Activated CD4-positive, alpha-beta T cell treated with anti-CD3 and anti-CD28 coated beads, Interleukin-2, Interleukin-6, amounts not matched to agents 100 ng/mL and 50 ng/mL, durations not matched to agents 16 hours and 8 hours (primary cell): ENCODE measurements around the gene CHSY1.
A peak's percentile ranks its signal among the peaks of the same experiment; 100 is the strongest.

ENCODE experiments used
- DNase-seq: peaks from one replicate; pipeline ENCODE4 v3.0.0-alpha.2; 2020

The CHSY1 gene

GRCh38 chr15:101169495-101170071 is 82.3 kb downstream of the CHSY1 start:
- DNase-seq, result no peak

GRCh38 chr15:101168898-101169494 is 82.9 kb downstream of the CHSY1 start:
- DNase-seq, result no peak

GRCh38 chr15:101168463-101168824 is 83.4 kb downstream of the CHSY1 start:
- DNase-seq, result no peak

- peak; percentile 92 for DNase-seq
Observed at GRCh38 chr15:101167753-101168462, 83.9 kb downstream of the CHSY1 start.

- no peak for DNase-seq
Observed at GRCh38 chr15:101167411-101167752, 84.5 kb downstream of the CHSY1 start.

GRCh38 chr15:101165905-101166471 is 85.9 kb downstream of the CHSY1 start:
- DNase-seq, result no peak

GRCh38 chr15:101162701-101163483 is 89.0 kb downstream of the CHSY1 start:
- DNase-seq, result no peak

- DNase-seq, result peak; percentile 79
Observed at GRCh38 chr15:101161656-101162055, 90.2 kb downstream of the CHSY1 start.

- no peak for DNase-seq
Observed at GRCh38 chr15:101159936-101160815, 91.7 kb downstream of the CHSY1 start.

- DNase-seq, result peak; percentile 61
Observed at GRCh38 chr15:101159096-101159935, 92.5 kb downstream of the CHSY1 start.

- peak; percentile 24 for DNase-seq
Observed at GRCh38 chr15:101158166-101159095, 93.4 kb downstream of the CHSY1 start.

GRCh38 chr15:101157721-101158120 is 94.1 kb downstream of the CHSY1 start:
- DNase-seq, result no peak

GRCh38 chr15:101156509-101157159 is 95.2 kb downstream of the CHSY1 start:
- DNase-seq, result no peak

GRCh38 chr15:101156061-101156460 is 95.8 kb downstream of the CHSY1 start:
- DNase-seq, result no peak

GRCh38 chr15:101153801-101154656 is 97.8 kb downstream of the CHSY1 start:
- no peak for DNase-seq

GRCh38 chr15:101152914-101153313 is 98.9 kb downstream of the CHSY1 start:
- peak; percentile 48 for DNase-seq

- no peak for DNase-seq
Observed at GRCh38 chr15:101151288-101151687, 100.6 kb downstream of the CHSY1 start.

- no peak for DNase-seq
Observed at GRCh38 chr15:101150723-101151040, 101.2 kb downstream of the CHSY1 start.
